ENCODE data around the gene KAZN.
A peak's percentile ranks its signal among the peaks of the same experiment; 100 is the strongest.
"Not testable (repeated sequence)": the region's sequence is repeated elsewhere in the genome, so short reads cannot be mapped to it uniquely, and the experiment has no call there.

Gene KAZN

DNA sequence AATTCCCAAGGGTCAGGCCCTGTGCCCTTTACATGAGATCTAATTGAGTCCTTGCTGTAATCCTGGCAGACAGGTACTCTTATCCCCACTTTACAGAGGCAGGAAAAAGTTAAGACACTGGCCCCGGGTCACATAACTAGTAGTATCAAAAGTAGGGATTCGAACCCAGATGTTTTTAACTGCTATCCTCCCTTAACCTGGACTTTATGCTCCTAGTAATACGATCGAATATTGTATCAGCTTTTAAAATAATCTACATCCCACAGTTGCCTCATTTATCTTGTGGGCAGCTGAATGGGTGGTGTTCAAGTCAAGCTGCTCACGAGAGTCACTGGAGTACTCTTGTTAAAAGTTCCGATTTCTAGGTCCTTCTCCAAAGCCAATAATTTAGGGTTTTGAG, 529.6 kb downstream of the KAZN start:
- no peaks in the 10 kb centered on the region for H3K9me3 ChIP-seq (ENCODE audit: control insufficient read depth, low read length)
- H3K27me3 ChIP-seq (replicated peaks; ENCODE audit: control insufficient read depth, insufficient read depth, low read length, poor library complexity, severe bottlenecking), result no peaks in the 10 kb centered on the region
- H3K27ac ChIP-seq (ENCODE audit: insufficient read depth, low read length, poor library complexity, severe bottlenecking), result no peak overlapping the region
- H3K4me3 ChIP-seq (ENCODE audit: insufficient read depth, low read depth, low read length, poor library complexity, severe bottlenecking), result no peak overlapping the region
- H3K36me3 ChIP-seq (ENCODE audit: control insufficient read depth, insufficient read depth, low read length), result no peaks in the 10 kb centered on the region
- H3K4me1 ChIP-seq (ENCODE audit: control insufficient read depth, insufficient read depth, low read length, poor library complexity, severe bottlenecking), result no peaks in the 10 kb centered on the region
- no peak for DNase-seq

DNA sequence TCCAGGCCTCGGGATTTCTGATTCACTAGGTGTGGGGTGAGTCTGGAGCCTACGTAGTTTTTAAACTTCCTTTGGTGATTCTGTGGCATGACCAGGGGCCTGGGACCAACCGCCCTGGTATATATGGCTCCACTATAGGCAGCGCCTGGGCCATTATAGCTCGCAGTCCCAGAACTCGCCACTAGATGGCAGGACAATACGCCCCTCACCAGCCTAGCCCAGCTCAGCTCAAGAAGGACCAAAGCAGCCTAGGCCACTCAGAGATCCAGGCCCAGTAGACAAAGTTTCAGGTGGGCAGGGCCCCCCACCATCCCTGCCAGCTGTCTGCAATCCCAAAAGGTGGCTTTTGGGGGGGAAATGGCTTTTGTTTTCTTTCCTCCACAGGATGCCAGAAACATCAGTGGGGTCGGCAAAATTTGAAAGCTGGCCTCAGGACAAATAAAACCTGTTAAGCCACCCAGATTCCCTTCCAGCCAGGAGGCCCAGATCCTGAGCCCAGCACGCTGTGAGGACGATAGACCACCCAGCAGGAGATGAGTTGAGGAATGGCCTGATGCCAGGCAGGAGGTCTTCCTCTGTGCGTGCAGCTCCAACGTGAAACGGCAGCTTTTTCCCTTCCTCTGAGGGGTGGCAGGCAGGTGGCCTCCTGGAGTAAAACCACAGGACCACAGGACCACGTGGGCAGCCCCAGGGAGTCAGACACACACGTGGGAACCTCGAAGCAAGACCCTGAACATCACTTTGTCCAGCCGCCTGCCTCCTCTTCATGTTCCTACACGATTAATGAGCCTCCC, 530.2 kb downstream of the KAZN start:
- H3K27me3 ChIP-seq (replicated peaks; ENCODE audit: control insufficient read depth, insufficient read depth, low read length, poor library complexity, severe bottlenecking), result peaks cover under 1% of the 10 kb centered on the region
- H3K27ac ChIP-seq (ENCODE audit: insufficient read depth, low read length, poor library complexity, severe bottlenecking), result no peak overlapping the region
- no peaks in the 10 kb centered on the region for H3K9me3 ChIP-seq (ENCODE audit: control insufficient read depth, low read length)
- H3K4me1 ChIP-seq (ENCODE audit: control insufficient read depth, insufficient read depth, low read length, poor library complexity, severe bottlenecking), result no peaks in the 10 kb centered on the region
- no peak overlapping the region for H3K4me3 ChIP-seq (ENCODE audit: insufficient read depth, low read depth, low read length, poor library complexity, severe bottlenecking)
- no peaks in the 10 kb centered on the region for H3K36me3 ChIP-seq (ENCODE audit: control insufficient read depth, insufficient read depth, low read length)
- peak; percentile 18 to 51 (median 27) for DNase-seq

DNA sequence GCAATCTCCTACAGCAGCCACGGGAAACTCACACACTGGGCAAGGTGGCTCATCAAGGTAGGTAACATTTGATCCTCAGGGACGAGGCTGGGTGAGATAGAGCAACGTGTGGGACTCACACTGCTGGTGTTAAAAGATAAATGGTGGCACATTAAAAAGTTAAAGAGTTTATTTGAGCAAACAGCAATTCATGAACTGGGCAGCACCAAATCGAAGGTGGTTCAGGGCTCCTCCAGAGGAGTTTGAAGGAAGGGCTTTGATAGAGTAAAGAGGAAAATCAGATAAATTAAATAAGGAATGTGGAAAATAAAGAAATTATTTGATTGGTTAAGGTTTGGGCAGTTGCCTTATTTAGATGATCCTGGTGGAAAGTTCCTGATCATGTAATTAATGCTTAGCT, 531.5 kb downstream of the KAZN start:
- H3K27me3 ChIP-seq (replicated peaks; ENCODE audit: control insufficient read depth, insufficient read depth, low read length, poor library complexity, severe bottlenecking), result peaks cover 4% of the 10 kb centered on the region
- no peak overlapping the region for H3K4me3 ChIP-seq (ENCODE audit: insufficient read depth, low read depth, low read length, poor library complexity, severe bottlenecking)
- H3K36me3 ChIP-seq (ENCODE audit: control insufficient read depth, insufficient read depth, low read length), result no peaks in the 10 kb centered on the region
- no peaks in the 10 kb centered on the region for H3K4me1 ChIP-seq (ENCODE audit: control insufficient read depth, insufficient read depth, low read length, poor library complexity, severe bottlenecking)
- H3K9me3 ChIP-seq (ENCODE audit: control insufficient read depth, low read length), result no peaks in the 10 kb centered on the region
- no peak for DNase-seq
- no peak overlapping the region for H3K27ac ChIP-seq (ENCODE audit: insufficient read depth, low read length, poor library complexity, severe bottlenecking)

DNA sequence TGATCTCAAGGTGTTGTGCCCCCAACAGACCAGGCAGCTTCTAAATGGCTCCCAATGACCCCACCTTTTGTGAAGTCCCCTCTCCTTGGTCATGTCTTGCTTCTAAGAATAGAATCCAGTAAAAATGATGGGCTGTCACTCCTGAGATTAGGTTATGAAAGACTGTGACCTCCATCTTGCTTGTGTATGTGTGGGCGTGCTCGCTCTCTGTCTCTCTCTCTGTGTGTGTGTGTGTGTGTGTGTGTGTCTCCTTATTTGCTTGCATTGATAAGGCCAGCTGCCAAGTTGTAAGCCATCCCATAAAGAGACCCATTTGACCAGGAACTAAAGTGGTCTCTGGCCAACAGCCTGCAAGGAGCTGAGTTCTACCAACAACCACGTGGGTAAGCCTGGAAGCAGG, 532.1 kb downstream of the KAZN start:
- Histone ChIP-seq H3K27me3 (replicated peaks; ENCODE audit: control insufficient read depth, insufficient read depth, low read length, poor library complexity, severe bottlenecking) (peaks cover 4% of the 10 kb centered on the region), H3K36me3 (ENCODE audit: control insufficient read depth, insufficient read depth, low read length) (no peaks in the 10 kb centered on the region), H3K4me1 (ENCODE audit: control insufficient read depth, insufficient read depth, low read length, poor library complexity, severe bottlenecking) (no peaks in the 10 kb centered on the region), H3K27ac (ENCODE audit: insufficient read depth, low read length, poor library complexity, severe bottlenecking) (no peak overlapping the region), H3K4me3 (ENCODE audit: insufficient read depth, low read depth, low read length, poor library complexity, severe bottlenecking) (no peak overlapping the region), H3K9me3 (ENCODE audit: control insufficient read depth, low read length) (no peaks in the 10 kb centered on the region)
- DNase-seq, result no peak

DNA sequence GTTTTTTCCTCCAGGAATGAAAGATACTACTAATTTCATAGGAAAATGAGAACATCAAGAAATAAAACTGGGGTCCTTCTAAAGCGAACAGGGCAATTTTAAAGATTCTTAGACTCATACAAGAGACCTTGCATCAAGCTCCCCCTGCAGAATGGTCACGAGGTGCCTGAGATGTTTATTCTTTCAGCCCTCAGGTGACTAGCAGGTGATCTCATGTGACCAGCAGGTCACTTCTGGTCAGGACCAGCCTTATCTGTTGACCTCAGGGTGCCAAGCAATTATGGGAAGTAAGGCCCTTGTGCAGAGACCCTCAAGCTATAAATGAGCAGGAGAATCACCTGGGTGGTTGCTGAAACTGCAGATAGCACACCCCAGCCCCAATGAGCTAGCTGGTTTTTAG, 534.5 kb downstream of the KAZN start:
- H3K4me3 ChIP-seq (ENCODE audit: insufficient read depth, low read depth, low read length, poor library complexity, severe bottlenecking), result no peak overlapping the region

DNA sequence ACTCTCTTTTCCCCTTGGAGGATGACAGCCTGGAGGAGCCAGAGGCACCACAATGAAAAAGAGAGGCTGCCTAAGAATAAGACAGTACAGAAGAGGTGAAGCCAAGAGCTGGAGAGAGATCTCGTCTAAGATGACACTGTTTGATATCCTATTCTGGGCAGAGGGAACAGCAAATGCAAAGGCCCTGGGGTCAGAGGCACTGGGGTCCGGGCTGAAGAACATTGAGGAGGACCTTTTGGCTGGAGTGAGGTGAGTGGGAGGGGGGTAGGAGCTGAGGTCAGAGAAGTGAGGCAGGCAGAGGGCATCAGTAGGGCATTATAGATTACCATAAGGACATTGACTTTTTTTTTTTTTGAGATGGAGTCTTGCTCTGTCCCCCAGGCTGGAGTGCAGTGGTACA, 535.8 kb downstream of the KAZN start:
- Histone ChIP-seq H3K27me3 (replicated peaks; ENCODE audit: control insufficient read depth, insufficient read depth, low read length, poor library complexity, severe bottlenecking) (peaks cover 8% of the 10 kb centered on the region), H3K4me1 (ENCODE audit: control insufficient read depth, insufficient read depth, low read length, poor library complexity, severe bottlenecking) (no peaks in the 10 kb centered on the region), H3K4me3 (ENCODE audit: insufficient read depth, low read depth, low read length, poor library complexity, severe bottlenecking) (no peak overlapping the region), H3K36me3 (ENCODE audit: control insufficient read depth, insufficient read depth, low read length) (no peaks in the 10 kb centered on the region), H3K27ac (ENCODE audit: insufficient read depth, low read length, poor library complexity, severe bottlenecking) (no peak overlapping the region), H3K9me3 (ENCODE audit: control insufficient read depth, low read length) (no peaks in the 10 kb centered on the region)
- no peak for DNase-seq

More for the DNA sequence above, 534.5 kb downstream of the KAZN start:
- Histone ChIP-seq H3K27ac (ENCODE audit: insufficient read depth, low read length, poor library complexity, severe bottlenecking) (no peak overlapping the region), H3K9me3 (ENCODE audit: control insufficient read depth, low read length) (no peaks in the 10 kb centered on the region), H3K4me1 (ENCODE audit: control insufficient read depth, insufficient read depth, low read length, poor library complexity, severe bottlenecking) (no peaks in the 10 kb centered on the region), H3K36me3 (ENCODE audit: control insufficient read depth, insufficient read depth, low read length) (no peaks in the 10 kb centered on the region), H3K27me3 (replicated peaks; ENCODE audit: control insufficient read depth, insufficient read depth, low read length, poor library complexity, severe bottlenecking) (peaks cover 8% of the 10 kb centered on the region)
- DNase-seq, result no peak

DNA sequence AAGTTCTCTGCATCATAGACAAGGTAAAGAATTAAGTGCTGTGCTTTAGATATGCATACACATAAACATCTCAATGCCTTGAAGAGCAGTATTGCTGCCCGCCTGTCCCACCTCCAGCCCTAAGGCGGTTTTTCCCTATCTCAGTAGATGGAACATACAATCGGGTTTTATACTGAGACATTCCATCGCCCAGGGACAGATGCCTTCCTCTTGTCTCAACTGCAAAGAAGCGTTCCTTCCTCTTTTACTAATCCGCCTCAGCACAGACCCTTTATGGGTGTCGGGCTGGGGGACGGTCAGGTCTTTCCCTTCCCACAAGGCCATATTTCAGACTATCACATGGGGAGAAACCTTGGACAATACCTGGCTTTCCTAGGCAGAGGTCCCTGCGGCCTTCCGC, 537.1 kb downstream of the KAZN start:
- not testable (repeated sequence) for H3K27me3 ChIP-seq (replicated peaks; ENCODE audit: control insufficient read depth, insufficient read depth, low read length, poor library complexity, severe bottlenecking); H3K4me3 ChIP-seq (ENCODE audit: insufficient read depth, low read depth, low read length, poor library complexity, severe bottlenecking); H3K9me3 ChIP-seq (ENCODE audit: control insufficient read depth, low read length); H3K4me1 ChIP-seq (ENCODE audit: control insufficient read depth, insufficient read depth, low read length, poor library complexity, severe bottlenecking); H3K36me3 ChIP-seq (ENCODE audit: control insufficient read depth, insufficient read depth, low read length); DNase-seq; H3K27ac ChIP-seq (ENCODE audit: insufficient read depth, low read length, poor library complexity, severe bottlenecking)

DNA sequence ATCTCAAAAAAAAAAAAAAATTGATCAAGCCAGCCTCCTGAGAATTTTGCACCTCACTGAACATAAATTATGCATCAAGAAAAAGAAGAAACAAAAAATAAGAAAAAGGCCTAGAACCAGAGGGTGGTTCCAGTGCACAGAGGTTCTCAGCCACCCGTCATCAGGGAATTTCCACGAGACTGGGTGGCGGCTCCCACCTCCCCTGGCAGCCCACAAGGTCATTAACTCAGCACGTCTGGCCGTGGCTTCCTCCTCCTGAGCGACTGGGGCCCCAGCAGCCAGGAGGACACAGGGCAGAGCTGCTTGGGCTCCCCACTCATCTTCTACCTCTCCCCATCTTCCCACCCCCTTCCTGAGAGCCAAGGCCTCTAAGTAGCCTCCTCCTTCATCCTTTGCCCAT, 539.3 kb downstream of the KAZN start:
- H3K4me1 ChIP-seq (ENCODE audit: control insufficient read depth, insufficient read depth, low read length, poor library complexity, severe bottlenecking), result no peaks in the 10 kb centered on the region
- H3K4me3 ChIP-seq (ENCODE audit: insufficient read depth, low read depth, low read length, poor library complexity, severe bottlenecking), result no peak overlapping the region
- no peak overlapping the region for H3K27ac ChIP-seq (ENCODE audit: insufficient read depth, low read length, poor library complexity, severe bottlenecking)
- no peak for DNase-seq
- H3K36me3 ChIP-seq (ENCODE audit: control insufficient read depth, insufficient read depth, low read length), result no peaks in the 10 kb centered on the region
- H3K9me3 ChIP-seq (ENCODE audit: control insufficient read depth, low read length), result no peaks in the 10 kb centered on the region
- peaks cover 8% of the 10 kb centered on the region for H3K27me3 ChIP-seq (replicated peaks; ENCODE audit: control insufficient read depth, insufficient read depth, low read length, poor library complexity, severe bottlenecking)

DNA sequence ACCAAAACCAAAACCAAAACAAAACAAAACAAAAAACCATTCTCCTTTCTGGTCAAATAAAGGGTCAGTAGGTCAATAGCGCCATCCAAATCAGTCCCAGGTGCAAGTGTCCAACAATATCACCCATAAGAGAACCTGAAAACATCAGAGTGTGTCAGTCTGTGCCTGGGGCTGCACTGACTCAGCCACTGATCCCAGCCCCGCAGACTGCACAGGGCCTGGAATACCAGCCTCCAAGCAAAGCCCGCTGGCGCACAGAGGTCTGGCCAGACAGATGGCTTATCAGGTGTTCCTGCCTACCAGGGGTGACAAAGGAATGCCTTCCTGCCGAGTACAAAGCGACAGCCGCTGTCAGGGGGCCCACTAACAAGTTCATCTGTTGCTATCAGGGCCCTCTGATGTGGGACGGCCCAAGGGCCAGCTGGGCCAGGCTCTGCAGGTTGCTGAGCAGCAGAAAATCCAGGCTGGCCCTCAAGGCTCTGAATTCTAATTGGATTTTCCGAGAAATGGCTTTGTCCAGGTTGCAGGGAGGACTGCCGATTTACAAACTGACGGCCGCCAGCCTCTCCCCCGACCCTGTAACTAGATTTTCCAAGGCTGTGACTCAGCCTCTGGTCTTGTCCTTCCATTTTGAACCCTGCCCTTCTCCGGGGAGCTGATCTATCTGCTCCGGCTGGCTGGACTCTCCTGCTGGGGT, 541.3 kb downstream of the KAZN start:
- Histone ChIP-seq H3K27me3 (replicated peaks; ENCODE audit: control insufficient read depth, insufficient read depth, low read length, poor library complexity, severe bottlenecking) (peaks cover 3% of the 10 kb centered on the region), H3K27ac (ENCODE audit: insufficient read depth, low read length, poor library complexity, severe bottlenecking) (no peak overlapping the region), H3K9me3 (ENCODE audit: control insufficient read depth, low read length) (no peaks in the 10 kb centered on the region), H3K4me1 (ENCODE audit: control insufficient read depth, insufficient read depth, low read length, poor library complexity, severe bottlenecking) (no peaks in the 10 kb centered on the region), H3K36me3 (ENCODE audit: control insufficient read depth, insufficient read depth, low read length) (no peaks in the 10 kb centered on the region), H3K4me3 (ENCODE audit: insufficient read depth, low read depth, low read length, poor library complexity, severe bottlenecking) (no peak overlapping the region)
- DNase-seq, result no peak

DNA sequence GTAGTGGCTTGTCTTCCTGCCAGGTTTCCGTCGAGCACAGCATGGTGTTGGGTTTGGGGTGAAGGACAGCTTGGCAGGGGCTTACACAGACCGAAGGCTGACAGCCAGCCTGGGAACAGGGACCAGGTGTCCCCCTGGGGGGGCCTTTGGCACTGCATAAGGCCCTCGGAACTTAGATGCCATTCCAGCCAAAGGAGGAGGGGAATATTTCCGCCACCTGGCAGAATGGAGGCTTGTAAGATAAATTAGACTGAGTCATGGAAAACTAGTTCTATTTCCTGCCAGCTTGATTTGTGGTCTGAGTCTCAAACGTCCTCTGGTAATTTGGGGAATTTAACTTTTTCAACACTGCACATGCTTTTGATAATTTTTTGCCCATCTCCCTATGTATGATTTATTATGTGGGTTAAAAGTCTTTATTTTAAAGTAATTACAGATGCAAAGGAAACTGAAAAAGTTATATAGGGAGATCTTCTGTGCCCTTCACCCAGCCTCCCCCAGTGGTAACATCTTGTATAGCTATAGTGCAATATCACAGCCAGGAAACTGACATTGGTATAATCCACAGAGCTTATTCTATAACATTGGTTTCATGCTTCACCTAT, 543.6 kb downstream of the KAZN start:
- Histone ChIP-seq H3K27ac (ENCODE audit: insufficient read depth, low read length, poor library complexity, severe bottlenecking) (no peak overlapping the region), H3K4me3 (ENCODE audit: insufficient read depth, low read depth, low read length, poor library complexity, severe bottlenecking) (no peak overlapping the region), H3K9me3 (ENCODE audit: control insufficient read depth, low read length) (no peaks in the 10 kb centered on the region), H3K36me3 (ENCODE audit: control insufficient read depth, insufficient read depth, low read length) (no peaks in the 10 kb centered on the region), H3K4me1 (ENCODE audit: control insufficient read depth, insufficient read depth, low read length, poor library complexity, severe bottlenecking) (no peaks in the 10 kb centered on the region), H3K27me3 (replicated peaks; ENCODE audit: control insufficient read depth, insufficient read depth, low read length, poor library complexity, severe bottlenecking) (no peaks in the 10 kb centered on the region)
- no peak for DNase-seq
